Measurements from ENCODE around the gene CDC14A.

The CDC14A gene

DNA sequence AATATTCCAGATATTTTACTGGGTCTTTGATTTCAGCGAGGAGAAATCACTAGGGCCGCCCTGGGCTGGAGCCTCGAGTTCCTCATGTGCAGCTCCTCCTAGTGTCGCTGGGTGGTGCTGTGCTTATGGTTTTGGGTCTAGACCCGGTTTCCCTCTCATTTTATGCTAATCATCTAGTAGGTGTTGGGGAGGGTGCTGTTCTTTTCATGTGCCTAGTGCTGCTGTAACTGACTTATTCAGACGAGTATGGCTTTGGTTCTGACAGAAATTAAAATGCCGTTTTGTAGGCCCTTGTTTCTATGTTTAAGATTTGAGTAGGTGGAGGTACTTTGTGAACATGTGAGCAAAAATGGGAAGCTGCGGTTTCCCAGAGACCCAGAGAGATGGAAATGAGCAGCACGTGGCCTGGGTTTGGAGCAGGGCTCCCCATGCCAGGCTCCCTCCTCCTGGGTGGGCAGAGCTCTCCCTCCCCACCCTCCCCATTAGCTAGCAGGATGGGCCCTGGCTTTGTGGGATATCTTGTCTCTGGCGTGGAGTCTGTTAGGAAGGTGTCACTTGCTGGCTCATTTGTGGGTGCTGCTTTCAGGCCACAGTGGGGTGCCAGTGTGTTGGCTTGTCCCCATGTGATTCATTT, 111.6 kb downstream of the CDC14A start:
- H3K4me3 ChIP-seq (ENCODE audit: low read depth, low read length) = no peak overlapping the region
- H3K36me3 ChIP-seq = no peaks in the 10 kb centered on the region
- no peak overlapping the region for H3K27ac ChIP-seq
- no peaks in the 10 kb centered on the region for H3K9me3 ChIP-seq (ENCODE audit: severe bottlenecking)
- no peaks in the 10 kb centered on the region for H3K27me3 ChIP-seq (ENCODE audit: insufficient read depth, low read depth, severe bottlenecking)
- DNase-seq = peak; percentile 68
- TF ChIP-seq, protein P1, sequence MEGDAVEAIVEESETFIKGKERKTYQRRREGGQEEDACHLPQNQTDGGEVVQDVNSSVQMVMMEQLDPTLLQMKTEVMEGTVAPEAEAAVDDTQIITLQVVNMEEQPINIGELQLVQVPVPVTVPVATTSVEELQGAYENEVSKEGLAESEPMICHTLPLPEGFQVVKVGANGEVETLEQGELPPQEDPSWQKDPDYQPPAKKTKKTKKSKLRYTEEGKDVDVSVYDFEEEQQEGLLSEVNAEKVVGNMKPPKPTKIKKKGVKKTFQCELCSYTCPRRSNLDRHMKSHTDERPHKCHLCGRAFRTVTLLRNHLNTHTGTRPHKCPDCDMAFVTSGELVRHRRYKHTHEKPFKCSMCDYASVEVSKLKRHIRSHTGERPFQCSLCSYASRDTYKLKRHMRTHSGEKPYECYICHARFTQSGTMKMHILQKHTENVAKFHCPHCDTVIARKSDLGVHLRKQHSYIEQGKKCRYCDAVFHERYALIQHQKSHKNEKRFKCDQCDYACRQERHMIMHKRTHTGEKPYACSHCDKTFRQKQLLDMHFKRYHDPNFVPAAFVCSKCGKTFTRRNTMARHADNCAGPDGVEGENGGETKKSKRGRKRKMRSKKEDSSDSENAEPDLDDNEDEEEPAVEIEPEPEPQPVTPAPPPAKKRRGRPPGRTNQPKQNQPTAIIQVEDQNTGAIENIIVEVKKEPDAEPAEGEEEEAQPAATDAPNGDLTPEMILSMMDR (IDR thresholded peaks at IDR 0.05; ENCODE audit: low read depth, low read length) = peak; percentile 86

DNA sequence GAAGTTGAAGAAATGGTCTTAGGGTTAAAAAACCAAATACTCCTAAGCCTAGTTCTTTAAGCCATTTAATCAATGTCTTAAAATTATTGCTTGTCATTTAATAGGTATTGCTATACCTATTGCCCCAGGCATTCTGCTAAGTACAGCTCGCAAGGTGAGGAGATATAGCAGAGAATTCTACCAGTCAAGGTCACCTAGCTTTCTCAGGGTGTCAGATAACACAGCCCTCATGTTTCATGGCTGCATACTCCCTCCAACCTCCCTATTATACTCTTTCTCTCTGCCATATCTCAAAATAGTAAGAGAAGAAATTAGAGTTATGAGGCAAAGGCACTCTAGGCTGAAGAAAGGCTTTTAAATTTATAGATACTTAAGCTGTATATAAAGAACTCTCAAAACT, 117.3 kb downstream of the CDC14A start:
- no peaks in the 10 kb centered on the region for H3K9me3 ChIP-seq (ENCODE audit: severe bottlenecking)
- peak; percentile 41 for DNase-seq
- H3K27ac ChIP-seq = peak overlapping the region; percentile 45
- TF ChIP-seq, protein P1 (IDR thresholded peaks at IDR 0.05; ENCODE audit: low read depth, low read length) = no peak
- no peaks in the 10 kb centered on the region for H3K27me3 ChIP-seq (ENCODE audit: insufficient read depth, low read depth, severe bottlenecking)
- no peak overlapping the region for H3K4me3 ChIP-seq (ENCODE audit: low read depth, low read length)
- no peaks in the 10 kb centered on the region for H3K36me3 ChIP-seq

DNA sequence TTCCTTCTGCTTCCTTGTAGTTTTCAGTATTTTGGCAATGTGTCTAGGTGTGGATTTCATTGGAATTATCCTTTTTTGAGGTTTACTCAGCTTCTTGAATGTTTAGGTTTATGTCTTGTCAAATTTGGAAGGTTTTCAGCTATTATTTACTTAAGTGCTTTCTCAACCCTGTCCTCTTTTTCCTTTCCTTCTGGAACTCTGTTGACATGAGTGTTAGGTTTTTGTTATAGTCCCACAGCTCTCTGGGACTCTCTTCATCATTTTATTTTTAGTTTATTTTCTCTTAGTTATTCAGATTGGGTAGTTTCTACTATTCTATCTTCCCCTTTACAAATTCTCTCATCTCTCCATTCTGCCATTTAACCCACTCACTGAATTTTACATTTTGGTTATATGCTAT, 122.5 kb downstream of the CDC14A start:
- H3K27me3 ChIP-seq (ENCODE audit: insufficient read depth, low read depth, severe bottlenecking) = no peaks in the 10 kb centered on the region
- H3K4me3 ChIP-seq (ENCODE audit: low read depth, low read length) = no peak overlapping the region
- no peak overlapping the region for H3K27ac ChIP-seq
- DNase-seq = no peak
- H3K9me3 ChIP-seq (ENCODE audit: severe bottlenecking) = no peaks in the 10 kb centered on the region
- no peaks in the 10 kb centered on the region for H3K36me3 ChIP-seq
- TF ChIP-seq, protein P1 (IDR thresholded peaks at IDR 0.05; ENCODE audit: low read depth, low read length) = no peak

DNA sequence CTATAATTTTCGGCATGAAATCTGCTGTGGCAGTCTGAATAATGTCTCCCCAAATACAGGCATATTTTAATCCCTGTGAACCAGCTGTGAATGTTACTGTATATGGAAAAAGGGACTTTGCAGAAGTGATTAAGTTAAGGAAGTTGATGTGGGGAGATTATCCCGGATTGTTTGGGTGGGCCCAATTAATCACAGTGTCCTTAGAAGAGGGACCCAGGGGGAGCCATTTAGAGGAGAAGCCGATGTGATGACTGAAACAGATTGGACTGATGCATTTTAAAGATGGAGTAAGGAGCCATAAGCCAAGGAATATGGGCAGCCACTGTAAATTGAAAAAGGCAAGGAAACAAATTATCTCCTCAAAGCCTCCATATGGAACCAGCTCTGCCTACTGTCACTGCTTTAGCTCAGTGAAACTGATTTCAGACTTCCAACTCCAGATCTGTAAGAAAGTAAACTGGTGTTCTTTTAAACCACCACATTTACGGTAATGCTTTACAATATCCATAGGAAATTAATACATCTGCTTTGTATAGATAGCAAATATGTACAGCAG, 124.5 kb downstream of the CDC14A start:
- Histone ChIP-seq H3K27ac (no peak overlapping the region), H3K27me3 (ENCODE audit: insufficient read depth, low read depth, severe bottlenecking) (no peaks in the 10 kb centered on the region), H3K36me3 (no peaks in the 10 kb centered on the region), H3K4me3 (ENCODE audit: low read depth, low read length) (no peak overlapping the region), H3K9me3 (ENCODE audit: severe bottlenecking) (no peaks in the 10 kb centered on the region)
- peak; percentile 86 for DNase-seq
- TF ChIP-seq, protein P1 (IDR thresholded peaks at IDR 0.05; ENCODE audit: low read depth, low read length) = no peak

DNA sequence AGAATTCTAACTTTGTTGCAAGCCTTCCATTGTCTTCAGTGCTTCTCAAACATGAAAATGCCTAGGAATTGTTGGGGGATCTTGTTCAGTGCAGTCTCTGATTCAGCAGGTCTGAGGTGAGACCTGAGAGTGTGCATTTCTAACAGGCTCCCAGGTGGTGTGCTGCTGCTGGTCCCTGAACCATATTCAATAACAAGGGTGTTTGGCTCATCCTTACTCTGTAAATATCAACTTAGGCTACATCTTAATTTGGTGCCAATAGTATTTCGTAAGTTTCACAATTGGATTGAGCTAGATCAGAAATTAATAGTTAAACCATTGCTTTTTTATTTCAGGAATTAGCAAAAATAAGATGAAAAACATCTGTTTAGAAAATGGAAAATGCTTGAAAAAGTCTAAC, 126.5 kb downstream of the CDC14A start:
- DNase-seq = no peak
- H3K27me3 ChIP-seq (ENCODE audit: insufficient read depth, low read depth, severe bottlenecking) = no peaks in the 10 kb centered on the region
- H3K27ac ChIP-seq = no peak overlapping the region
- H3K9me3 ChIP-seq (ENCODE audit: severe bottlenecking) = no peaks in the 10 kb centered on the region
- H3K4me3 ChIP-seq (ENCODE audit: low read depth, low read length) = no peak overlapping the region
- H3K36me3 ChIP-seq = no peaks in the 10 kb centered on the region
- TF ChIP-seq, protein P1 (IDR thresholded peaks at IDR 0.05; ENCODE audit: low read depth, low read length) = no peak

All from WERI-Rb-1 (cell line).